Fibroblast of skin of scalp (primary cell): ENCODE measurements around the gene CTNNBIP1.
"Not testable (repeated sequence)": the region's sequence is repeated elsewhere in the genome, so short reads cannot be mapped to it uniquely, and the experiment has no call there.

Source experiments
- DNase-seq: peaks from one replicate; pipeline ENCODE4 v3.0.0-alpha.2; 2013

CTNNBIP1 gene

GRCh38 chr1:9827558-9828185, 82.4 kb downstream of the CTNNBIP1 start:
- no peak for DNase-seq

DNA sequence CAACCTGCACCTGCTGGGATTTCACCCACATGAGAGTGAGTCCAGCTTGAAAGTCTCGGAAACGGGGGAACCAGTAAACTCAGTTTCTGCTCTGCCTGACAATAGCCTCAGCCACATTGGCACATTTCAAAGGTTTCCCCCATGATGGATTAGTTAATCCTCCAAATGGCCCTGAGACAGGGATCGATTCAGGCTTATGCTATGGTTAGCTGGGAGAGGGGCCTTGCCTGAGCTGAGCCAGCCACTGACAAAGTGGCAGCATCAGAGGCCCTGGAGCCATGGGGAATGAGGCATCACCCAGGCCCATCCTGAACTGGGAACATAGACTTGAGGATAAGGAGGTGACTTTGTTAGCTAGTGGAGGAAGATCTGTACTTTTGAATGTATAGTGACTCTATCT, 83.5 kb downstream of the CTNNBIP1 start:
- no peak for DNase-seq

DNA sequence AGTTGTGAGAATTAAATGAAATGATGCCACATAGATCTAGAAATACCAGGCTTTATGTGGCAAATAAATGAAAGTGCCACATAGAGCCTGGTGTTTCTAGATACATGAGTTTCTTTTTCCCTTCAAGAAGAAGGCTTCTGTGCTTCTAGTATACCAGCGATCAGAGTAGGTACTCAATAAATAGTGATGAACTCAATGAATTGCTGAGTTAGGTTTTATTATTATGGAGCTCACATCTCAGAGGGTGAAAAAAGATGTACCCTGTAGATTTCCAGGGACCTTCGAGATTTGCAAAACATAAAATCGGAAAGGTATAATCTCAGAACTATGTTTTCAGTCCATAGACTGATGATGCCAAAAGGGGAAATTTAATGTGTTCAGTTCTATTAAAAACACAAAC, 84.0 kb downstream of the CTNNBIP1 start:
- no peak for DNase-seq

- peak; percentile 67 for DNase-seq
Measured at GRCh38 chr1:9825093-9826074, 84.7 kb downstream of the CTNNBIP1 start.

GRCh38 chr1:9824702-9825089, 85.4 kb downstream of the CTNNBIP1 start:
- no peak for DNase-seq

- peak; percentile 92 for DNase-seq
Measured at GRCh38 chr1:9823943-9824701, 85.9 kb downstream of the CTNNBIP1 start, which contains the start of gene CLSTN1. CLSTN1 (minus strand) TSS chr1:9823965; CDS start chr1:9823733, 232 bp downstream.

DNA sequence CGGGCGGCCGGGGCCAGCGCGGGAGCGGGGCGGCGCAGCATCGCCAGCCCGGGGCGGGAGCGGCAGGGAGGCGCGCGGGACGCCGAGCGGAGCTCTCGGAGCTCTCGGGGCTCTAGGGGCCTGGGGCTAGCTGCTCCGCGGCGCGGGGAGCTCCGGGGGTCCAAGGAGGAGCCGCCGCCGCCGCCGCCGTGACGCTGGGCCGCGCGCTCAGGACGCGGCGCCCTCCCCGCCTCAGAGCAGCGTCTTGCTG, 86.5 kb downstream of the CTNNBIP1 start:
- no peak for DNase-seq

GRCh38 chr1:9822897-9823692, 87.0 kb downstream of the CTNNBIP1 start:
- no peak for DNase-seq

DNA sequence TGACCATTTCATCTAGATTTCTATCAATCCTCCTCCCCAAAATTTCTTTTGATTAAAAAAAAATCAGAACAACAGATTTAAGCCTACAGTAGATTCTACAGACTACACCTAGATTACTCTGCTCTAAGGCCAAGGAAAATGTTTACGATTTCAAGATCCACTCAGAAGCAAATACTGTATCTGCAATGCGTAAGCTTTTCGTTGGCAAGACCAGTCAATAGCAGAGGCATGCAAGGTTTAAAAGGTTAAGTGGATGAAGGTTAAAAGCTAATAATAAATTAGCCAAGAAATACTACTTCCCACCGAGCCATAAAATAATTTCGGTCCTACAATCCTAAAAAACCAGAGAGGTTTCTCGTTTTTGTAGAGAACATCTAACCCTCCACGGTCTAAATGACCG, 87.6 kb downstream of the CTNNBIP1 start:
- no peak for DNase-seq

- no peak for DNase-seq
Measured at GRCh38 chr1:9821710-9822109, 88.4 kb downstream of the CTNNBIP1 start.

- DNase-seq: no peak
Measured at GRCh38 chr1:9820521-9820920, 89.5 kb downstream of the CTNNBIP1 start.

DNA sequence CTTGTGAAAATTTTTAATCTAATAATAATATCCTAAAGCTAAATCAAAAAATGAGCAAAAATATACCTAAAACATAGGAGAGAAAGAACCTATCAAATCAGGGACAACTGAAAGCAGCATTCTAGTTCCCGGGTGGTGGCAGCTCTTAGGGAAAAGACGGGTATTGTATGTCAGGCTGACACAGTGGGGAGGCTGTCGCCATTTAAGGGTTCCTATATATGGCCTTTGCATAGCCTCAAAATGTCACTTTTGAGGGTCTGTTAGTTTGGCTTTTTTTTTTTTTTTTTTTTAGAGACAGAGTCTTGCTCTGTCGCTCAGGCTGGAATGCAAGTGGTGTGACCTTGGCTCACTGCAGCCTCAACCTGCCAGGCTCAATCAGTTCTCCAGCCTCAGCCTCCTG, 92.3 kb downstream of the CTNNBIP1 start:
- DNase-seq: no peak

DNA sequence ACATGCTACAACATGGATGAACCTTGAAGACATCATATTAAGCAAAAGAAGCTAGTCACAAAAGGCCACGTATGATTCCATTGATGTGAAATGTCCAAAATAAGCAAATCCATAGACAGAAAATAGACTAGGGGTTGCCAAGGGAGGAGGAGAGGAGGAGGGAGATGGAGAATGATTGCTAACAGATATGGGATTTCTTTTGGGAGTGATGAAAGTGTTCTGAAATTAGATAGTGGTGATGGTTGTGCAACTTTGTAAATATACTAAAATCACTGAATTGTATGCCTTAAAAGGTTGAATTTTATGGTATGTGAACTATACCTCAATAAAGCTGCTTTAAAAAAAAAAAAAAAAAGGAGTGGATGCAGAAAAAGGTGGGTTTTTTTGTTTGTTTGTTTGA, 93.9 kb downstream of the CTNNBIP1 start:
- DNase-seq: peak; percentile 39

GRCh38 chr1:9815150-9815549, 94.9 kb downstream of the CTNNBIP1 start:
- no peak for DNase-seq

GRCh38 chr1:9814619-9815018, 95.5 kb downstream of the CTNNBIP1 start:
- no peak for DNase-seq

DNA sequence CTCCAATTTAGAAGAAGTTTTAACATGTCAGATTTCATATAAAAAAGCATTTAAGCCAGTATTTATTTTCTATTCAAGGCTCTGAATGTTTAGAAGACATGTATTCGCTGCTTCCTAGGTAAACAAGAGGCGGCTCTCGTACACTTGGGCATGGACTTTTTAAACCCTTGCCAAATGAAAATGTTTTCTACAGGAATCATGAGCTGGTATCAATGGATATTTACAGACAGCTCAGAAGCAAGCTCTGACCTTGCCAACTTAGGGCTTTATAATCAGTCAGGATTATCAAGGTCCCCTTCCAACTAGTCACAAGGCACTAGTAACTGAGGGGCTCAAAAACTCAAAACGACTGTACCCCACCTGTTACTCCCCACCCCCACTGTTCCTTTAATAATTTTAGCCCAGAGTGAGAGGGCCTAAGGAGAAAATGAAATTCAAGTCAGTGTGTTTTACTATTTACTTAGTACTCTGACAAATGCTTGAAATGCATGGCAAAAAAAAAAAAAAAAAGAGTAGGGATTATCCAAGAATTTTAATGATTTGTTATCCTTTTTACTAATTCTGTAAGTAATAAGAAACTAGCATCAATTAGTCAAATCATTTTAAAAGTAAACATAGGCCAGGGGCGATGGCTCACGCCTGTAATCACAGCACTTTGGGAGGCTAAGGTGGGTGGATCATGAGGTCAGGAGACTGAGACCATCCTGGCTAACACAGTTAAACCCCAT, 98.7 kb downstream of the CTNNBIP1 start:
- no peak for DNase-seq

- DNase-seq: no peak
Measured at GRCh38 chr1:9809100-9809510, 101.0 kb downstream of the CTNNBIP1 start.

DNA sequence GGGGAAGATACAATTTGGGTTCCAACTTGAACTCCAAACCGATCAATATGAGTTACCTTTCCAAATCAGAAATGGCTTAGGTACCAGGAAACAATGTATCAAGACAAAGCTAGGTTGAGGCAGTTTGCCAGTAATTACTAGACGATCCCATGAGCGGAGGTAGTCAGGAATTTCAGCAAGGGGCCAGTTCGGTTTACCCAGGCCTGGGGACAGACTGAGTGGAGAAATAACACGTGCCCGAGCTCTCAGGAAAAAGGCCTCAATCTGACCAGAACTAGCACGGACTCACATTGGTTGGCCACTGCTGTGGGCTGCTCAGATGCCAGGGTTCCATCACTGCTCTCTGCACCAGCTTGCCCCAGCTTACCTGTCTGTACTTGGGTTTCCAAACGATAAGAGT, 101.6 kb downstream of the CTNNBIP1 start:
- no peak for DNase-seq

- DNase-seq: no peak
Measured at GRCh38 chr1:9807541-9807940, 102.5 kb downstream of the CTNNBIP1 start.

GRCh38 chr1:9805972-9806371, 104.1 kb downstream of the CTNNBIP1 start:
- DNase-seq: not testable (repeated sequence)

DNA sequence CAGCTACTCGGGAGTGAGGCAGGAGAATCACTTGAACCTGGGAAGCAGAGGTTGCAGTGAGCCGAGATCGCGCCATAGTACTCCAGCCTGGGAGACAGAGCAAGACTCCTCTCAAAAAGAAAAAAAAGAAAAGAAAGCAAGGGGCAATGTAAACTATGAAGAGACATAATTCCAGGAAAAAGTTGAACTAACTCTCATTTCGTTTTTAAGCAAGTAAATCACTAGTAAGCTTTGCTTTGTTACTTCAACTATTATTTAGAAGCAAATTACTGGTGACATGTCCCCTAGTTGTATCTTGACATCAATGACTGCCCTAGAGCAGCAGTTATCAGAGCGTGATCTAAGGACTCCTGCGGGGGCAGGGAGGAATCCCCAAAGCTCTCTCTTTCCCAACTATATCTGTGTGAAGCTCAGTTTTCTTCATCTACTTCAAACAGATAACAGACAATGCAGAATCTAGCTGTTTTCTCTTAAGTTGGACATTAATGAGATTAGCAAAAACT, 105.0 kb downstream of the CTNNBIP1 start:
- no peak for DNase-seq
